Stimulated activated naive CD4-positive, alpha-beta T cell treated with Interleukin-2 at 50 U/mL for 16 hours (primary cell): Measurements from ENCODE around the gene VEPH1.

ENCODE experiments used
- DNase-seq: peaks from one replicate; lab custom pipeline; 2025; lab: John Stamatoyannopoulos, UW

Gene VEPH1

DNA sequence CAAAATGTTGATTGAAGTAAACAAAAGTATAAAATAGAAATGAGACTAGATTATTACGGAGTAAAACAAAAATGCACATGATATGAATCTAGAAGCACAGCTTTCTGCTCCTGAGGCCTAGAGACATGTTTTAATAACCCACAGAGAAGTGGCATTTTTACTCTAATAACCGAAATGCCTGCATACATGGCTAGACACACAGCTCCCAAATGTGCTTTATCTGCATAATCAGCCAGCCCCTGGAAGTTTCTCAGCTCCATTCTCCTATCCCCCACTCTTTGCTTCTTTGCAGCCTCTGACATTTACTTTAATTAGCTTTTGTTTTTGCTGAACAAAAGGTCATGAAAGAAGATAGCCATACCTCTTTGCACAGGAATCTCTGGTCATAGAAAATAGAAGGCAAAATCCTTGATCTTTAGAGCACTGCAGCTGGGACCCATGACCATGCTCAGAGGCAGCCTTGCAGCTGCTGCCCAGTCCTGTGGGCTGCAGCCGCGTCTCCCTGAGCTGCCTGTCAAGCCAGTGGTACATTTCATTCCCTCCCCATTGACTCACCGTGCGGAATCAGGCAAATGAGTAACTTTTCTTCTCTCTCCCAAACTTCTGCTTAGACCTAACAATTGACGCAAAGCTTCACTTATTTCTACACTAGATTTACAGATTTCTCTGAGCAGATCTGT, at the start of gene VEPH1:
Gene VEPH1, minus strand, starts transcription at position 501 of the 680 bp plus-strand sequence. CDS start 8,067 bp downstream, outside the sequence.
- DNase-seq, result no peak

DNA sequence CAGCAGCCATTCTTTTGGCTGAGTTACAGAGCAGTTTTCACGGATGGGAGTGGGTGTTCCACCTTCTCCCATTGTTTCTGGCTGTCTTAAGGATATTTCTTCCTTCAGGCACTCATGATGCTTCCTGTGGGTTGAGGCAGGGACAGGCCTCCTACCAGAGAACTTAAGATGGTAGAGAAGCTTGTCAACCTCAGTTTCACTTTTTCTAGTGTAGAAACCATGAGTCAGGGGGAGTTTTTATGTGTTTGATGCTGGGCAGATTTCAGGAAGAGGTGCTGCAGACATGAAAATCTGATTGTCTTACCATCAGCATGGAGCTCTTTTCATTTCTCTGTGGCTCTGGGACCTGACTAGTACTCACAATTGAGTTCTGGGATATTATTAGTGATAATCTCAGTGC, 48.7 kb upstream of the VEPH1 start:
- DNase-seq, result no peak

DNA sequence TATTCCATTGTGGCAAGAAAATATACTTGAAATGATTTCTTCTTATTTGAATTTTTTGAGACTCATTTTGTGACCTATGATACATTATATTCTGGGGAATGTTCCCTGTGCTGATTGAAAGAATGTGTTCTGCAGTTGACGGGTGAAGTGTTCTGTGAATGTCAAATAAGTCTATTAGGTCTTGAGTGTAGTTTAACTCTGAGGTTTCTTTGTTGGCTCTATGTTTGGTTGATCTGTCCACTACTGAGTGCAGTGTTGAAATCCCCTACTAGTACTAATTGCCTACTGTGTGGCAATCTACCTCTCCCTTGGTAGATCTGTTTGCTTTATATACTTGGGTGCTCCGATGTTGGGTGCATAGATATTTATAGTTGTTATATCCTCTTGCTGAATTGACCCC, 46.3 kb upstream of the VEPH1 start:
- no peak for DNase-seq

DNA sequence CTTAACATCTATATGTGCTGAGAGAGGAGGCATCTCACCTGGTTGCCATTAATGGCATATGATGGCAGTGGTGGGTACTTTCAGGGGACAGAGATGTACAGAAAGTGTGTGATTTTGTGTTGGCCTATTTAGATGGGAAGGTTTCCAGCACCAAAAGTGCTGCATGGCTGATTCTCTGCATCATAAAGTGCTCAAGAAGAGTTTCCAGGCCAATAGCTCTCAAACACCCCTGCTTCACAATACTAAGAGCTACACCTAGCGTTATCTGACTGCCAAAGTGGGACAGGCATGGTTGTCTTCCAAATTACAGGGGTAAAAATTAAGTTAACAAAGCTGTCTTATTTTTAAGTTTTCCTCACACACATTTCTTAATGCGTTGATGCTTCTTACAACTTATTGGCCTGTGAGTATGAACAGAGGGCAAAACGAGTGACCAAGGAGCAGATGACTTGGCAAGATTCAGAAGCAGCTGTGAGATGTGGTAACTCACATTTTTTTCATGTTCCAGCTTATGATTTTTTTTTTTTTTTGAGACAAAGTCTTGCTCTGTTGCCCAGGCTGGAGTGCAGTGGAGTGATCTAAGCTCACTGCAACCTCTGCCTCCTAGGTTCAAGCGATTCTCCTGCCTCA, 41.4 kb upstream of the VEPH1 start:
- DNase-seq, result no peak

DNA sequence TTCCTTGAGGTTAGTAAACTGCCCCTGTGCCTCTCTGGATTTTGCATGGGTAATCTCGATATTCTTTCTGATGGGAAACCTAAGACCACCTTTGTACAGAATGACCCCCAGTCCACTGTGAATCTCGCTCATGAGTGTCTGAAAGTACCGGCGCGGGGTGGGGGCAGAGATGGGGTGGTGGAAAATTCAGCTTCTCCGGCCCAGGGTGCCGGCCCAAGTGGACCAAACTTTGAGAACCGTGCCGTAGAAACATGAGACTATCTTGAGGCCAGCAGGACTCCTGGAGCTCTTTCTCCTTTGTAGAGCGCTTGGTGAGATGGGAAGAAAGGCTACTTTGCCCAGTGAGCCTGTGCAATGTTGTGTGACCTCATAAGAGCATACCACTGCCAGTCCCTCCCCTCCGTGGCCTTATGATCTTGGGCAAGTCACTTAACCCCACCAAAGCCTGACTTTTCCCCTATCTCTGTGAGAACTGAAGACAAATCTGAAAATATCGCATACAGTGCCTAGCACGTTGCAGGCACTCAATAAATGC, 40.4 kb upstream of the VEPH1 start:
- DNase-seq, result no peak

DNA sequence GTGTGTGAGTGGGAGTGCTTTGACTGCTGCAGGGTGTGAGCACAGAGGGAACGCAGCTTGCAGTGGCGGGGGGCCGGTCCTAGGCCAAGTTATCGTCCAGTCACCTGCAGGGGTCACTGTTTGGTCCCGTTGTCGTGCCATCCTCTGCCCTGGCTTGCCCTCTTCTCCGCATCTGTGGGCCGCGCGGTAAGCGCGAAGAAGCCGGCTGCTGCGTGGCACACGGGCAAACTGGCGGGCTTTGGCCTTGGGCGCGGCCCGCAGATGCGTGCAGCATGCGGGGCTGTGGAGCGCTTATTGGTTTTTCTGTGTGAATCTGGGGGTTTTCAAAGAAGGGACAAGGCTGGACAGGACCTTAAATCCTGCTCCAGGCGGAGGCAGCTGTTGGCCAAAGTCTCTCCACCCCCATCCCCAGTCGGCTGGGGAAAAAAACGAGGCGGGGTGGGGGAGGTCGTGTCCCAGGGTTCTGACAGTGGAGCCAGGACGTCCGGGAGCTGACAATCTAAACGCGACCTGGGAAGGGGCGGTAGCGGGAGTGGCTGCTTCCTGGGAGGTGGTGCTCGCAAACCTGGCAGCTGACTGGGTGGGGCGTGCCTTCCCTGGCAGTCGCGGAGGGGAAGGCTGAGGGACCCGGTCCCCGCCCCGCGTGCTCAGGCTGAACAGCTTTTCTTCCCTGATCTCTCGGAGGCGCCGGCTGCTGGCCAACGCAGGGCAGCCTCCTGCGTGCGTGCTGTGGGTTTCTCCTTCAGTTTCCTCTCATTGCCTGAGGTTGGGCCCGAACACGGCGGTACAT, 39.7 kb upstream of the VEPH1 start:
- no peak for DNase-seq

DNA sequence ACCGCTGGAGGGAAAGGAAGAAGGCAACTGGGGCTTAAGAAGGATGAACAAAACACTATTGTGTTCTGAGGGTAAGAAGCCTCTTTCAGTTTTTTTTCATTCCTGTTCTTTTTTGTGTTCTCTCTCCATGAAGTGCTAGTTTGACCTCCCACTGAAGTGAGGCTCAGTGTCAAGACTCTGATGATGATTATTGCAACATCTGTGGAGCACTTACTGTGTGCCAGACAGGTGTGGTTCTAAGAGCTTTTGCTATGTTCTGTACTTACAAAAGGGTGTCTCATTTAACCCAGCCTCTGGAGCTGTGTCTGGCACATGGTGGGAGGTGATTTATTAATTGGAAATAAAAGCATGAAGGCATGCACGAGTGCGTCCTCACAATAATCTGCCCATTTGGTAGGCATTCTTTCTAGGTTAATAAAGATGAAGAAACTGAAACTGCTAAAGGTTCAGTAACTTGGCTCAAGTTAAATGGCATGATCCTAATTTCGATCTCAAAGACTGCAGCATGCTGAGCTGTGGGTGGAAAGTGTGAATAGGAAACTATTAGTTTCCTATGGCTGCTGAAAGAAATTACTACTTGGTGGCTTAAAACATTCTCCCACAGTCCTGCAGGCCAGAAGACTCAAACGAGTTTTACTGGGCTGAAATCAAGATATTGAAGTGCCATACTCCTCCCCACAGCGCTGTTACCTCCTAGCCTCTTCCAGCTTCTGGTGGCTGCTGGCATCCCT, 38.5 kb upstream of the VEPH1 start:
- no peak for DNase-seq

DNA sequence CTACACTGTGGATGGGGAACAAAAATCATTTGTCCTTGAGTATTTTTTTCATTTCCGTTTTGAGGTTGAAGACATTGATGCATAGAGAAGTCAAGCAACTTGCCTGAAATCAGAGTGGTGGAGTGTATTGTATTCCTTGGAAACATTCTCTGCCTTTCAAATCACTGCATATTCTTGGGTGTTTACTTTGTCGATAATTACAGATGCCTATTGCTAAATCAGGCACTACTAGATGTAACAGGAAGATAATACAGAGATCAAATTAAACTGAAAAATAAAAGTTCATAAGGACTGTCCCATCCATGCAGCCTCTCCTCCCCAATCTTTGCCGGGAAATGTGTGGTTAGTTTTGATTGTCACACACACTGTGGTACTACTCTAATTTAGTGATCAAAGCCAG, 37.4 kb upstream of the VEPH1 start:
- DNase-seq, result no peak

DNA sequence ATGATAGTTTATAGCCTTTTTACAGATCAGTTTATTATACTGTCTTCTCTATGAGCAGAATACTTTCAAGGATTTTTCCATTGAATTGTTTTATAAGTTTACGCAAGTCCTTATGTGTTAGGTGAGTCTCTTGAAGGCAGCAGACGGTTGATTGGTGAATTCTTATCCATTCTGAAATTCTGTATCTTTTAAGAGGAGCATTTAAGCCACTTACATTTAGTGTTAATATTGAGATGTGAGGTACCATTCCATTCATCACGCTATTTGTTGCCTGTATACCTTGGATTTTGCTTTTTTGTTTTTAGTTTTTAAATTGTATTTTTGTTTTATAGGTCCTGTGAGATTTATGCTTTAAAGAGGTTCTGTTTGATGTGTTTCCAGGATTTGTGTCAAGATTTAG, 32.5 kb upstream of the VEPH1 start:
- DNase-seq, result no peak

DNA sequence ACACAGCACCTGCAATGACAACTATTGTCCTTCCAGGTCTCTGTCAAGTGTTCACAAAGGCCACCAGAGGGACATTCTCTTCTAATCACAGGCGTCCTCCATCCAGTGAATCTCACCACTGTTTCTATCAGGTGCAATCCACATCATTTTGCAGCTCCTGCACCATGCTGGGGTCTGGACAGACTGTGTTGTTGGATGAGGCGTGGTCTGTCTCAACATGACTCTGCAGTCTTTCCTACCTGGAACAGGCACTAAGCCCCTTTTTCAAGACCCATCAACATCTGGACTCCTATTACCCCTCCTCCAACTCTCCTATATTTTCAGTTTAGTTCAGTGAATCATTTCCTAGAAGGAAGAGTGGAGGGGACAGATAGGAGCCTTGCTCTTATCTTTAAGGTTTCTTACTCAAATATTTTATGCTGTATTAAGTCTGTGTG, 31.5 kb upstream of the VEPH1 start:
- DNase-seq, result no peak

DNA sequence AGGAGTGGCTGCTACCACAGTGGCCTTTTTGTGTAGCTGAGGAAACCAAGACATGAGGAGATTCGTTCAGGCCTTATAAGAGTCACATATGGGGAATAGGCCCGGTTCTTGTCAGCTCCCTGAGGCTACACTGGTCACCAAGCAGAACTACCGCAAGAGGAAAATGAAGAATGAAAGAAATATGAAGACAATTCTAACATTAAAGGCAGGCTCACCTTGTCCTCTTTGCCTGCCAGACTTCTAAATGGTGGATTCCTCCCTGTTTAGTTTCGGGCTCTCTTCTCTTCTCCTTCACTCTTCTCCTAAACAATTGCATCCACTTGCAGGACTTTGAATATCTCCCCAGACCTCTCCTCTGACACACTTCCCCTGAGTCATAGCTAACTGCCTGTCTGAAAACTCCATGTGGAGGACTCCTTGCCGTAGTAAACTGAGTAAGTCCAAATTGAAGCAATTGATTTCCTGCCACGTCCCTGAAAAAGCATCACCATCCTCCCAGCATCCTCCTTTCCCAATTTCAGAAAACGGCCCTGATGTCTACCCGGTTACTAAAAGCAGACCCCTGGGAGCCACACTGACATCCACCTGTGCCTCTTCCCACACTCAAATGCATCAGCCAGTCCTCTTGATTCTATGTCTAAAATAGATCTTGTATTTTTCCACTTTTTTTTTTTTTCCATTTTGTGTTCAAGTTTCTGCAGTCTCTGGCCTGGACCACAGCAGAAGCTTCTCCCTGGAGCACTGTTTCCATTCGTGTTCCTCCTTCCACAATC, 30.3 kb upstream of the VEPH1 start:
- DNase-seq, result no peak

DNA sequence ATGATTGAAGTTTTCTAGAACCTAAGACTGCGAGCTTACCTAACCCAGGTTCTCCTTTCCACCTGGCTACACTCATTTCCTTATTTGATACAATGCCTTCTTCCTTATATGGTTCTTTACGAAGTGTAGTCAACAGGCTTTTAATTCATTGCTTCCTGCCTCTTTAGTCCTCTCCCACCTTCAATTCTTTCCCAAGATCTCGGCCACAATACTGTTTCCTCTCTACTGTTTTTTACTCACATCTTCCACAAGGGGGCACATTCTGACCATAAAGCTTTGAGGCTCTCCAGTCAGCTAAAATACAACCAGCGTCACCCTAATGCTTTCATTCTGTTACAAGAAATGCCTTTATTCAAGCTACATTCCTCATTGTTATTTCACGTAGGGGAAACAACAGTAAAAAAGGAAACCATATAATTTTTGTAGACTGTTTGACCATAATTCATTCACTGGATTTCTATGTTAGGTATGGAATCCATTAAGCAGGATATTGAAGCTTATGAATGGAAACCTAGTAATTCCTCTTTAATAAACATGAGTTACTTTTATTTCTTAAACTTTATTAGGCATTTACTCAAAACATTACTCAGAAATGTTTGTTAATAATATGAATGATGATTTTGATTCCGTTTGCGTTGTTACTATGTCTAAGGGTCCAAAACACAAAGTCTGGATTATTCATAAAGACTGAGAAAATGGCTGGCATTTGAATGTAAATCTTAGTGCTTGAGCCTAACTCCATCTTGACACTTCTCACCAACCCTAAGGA, 29.5 kb upstream of the VEPH1 start:
- DNase-seq, result no peak

DNA sequence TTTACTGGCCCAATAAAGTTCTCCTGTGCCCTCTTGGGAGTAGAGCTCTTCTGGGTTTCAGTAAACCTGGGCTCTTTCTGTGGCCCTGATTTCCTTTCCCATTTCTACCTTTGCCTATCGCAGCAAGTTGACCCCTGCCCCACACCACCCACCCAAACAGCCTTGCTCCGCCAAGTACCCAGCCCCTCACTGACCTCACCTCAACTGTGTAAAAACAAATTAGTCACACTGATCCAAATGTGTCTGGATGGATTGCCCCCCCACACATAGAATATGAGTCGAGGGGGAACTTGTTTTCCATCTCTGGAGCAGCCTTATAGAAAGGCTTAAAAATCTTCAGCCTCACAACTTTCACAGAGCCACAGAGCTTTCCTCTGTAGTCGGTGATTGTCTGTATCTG, 28.6 kb upstream of the VEPH1 start:
- DNase-seq, result no peak

DNA sequence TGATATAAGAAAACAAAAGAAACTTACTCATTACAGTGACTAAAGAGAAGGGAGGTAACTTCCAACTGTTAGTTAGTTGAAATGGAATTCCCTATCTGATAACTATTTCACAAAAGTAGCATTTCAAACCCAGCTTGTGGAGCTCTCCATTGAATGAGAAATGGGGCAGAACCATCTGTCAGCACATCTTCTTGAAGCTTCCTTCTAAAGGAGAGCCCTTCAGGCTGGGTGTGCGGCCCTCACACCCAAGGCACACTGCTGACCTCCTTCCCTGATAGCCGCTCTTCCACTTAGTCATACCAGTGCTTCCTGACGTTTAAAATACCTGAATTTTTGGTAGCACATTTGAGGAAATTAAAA, 28.1 kb upstream of the VEPH1 start:
- DNase-seq, result no peak

DNA sequence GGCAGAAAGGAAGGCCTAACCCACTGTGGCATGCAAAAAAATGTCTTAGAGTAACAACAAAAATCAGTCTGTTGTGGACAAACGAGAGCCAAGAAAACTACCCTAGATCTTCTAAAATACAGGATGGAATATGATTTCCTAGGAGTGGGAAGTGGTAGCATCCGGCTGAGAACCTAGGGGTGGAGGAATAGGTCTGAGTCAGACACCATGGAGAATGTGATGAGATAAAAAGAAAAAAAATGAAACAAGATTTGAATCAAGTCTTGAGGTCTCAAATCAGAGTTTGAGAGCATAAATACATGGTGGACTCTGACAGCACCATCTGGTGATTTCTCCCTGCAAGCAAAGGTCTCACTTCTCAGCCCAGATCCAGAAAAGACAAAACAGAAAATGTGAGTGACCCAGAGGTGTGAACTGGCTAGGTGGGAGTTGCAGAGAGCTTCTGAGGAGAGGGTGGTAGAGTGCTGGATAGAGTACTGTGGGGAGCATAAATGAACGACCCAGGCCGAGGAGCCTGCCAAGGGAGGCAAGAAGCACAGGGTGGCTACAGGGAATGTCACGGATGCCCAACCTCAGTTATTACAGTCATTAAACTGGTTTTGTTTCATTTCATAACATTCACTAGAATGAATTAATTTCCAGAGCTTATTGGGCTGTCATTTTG, 27.6 kb upstream of the VEPH1 start:
- no peak for DNase-seq

DNA sequence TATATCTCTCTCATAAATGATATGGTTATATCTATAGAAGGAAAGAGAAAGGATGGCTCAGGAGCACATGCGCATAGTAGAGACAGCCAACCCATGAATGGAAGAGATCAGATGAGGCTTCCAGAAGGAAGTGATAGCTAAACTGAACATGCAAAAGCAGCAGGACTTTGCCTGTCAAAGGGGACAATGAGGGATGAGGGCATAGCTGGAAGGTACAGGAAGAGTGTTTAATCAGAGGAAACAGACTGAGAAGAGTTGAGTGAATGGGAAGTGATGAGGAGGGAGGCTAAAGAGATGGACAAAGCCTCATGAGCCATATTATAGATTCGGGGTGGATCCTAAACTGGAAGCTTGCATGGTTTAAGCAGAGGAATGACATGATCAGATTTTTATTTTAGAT, 26.5 kb upstream of the VEPH1 start:
- DNase-seq, result no peak

DNA sequence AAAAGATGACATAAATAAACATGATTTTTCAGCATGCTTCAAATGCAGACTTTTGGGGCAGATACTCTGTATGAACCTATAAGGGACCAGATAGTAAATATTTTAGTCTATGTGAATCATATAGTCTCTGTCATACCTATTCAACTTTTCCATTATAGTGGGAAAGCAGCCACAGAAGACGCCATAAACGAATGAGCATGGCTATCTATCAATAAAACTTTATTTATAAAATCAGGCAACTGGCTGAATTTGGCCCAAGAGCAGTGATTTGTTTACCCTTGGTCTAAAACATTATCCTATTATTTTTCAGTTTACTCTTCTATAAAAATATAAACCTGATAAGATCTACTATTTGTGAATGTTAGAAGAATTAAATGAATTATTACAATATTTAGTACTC, 25.9 kb upstream of the VEPH1 start:
- no peak for DNase-seq

DNA sequence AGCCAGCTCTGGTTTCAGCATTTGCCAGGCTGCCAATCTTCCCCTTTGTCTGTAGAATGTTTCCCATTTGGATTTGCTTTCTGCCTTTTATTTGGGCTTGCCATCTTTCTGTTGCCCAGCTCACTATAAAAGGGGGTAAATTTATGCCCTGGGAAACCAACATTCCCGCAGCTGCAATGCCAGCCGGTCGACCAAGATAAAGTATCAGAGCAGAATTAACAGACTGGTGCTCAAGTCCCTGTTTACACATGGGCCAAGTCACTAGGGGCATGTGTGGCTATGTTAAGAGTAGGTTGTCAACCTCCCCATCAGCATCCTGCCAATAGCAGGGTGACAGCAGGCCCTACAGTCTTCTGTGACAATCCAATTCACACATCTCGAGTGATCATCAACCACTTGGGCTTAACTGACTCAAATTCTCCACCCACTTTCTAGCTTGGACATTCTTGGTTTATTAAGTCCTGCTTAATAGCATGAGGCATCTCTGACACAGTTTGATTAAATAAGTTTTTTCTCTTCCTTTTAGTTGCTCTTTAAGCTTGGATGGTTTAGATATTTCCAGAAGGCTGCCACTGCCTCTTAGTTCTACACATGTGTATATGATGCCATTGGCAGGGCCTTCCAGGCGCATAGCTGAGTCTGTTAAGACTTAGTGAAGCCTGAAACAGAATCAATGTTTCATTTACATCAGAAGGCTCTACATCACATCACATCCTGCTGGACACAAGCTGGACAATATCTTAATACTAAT, 24.1 kb upstream of the VEPH1 start:
- no peak for DNase-seq

DNA sequence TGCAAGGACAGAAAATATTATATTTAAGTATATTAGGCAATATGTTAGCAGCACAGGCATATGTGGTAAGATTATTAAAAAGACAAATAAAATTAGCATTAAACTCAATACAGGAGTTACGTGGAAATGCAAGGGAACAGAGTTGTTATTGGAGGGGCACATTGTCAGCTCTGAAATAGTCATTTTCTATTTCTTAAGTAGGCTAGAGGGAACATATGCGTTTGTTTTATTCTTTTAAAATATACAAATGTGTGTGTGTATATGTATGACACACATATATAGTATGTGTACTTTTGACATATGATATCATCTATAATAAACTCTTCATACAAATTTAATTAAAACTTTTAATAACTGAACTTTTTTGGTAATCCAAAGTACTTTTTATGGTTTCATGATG, 22.8 kb upstream of the VEPH1 start:
- no peak for DNase-seq

DNA sequence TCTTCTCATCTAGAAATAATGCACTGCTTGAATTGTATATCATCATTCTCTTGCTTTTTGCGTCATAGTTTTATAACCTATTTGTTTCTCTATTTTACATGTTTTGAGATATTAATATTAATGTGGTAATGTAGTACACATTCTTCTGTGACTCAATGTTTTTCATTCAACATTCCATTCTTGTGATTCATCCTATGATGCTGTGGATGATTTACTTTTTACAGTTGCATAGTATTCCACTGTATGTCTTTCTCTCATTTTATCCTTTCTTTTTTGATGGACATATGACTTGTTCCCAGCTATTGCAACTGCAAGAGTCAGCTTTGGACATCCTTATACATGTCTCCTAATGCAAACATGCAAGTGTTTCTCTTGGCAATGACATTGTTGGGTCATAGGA, 20.6 kb upstream of the VEPH1 start:
- DNase-seq, result no peak
